Suprapubic skin (tissue), 3 donors: ENCODE measurements around the gene GTF2B.

ENCODE experiments used
- POLR2A ChIP-seq, 2 donors: fragments of 450-650 bp; IDR thresholded peaks; one replicate each; pipeline ENCODE4 v1.6.1; 2017; ENCODE audit warnings: antibody characterized with exemption in 2 of 2, mild to moderate bottlenecking in 2 of 2, moderate library complexity in 2 of 2
- TF ChIP-seq, protein P1 (sequence below), 2 donors: fragments of 200-600 bp in 1 of 2; fragments of 450-650 bp in 1 of 2; sonication (generic) in 1 of 2; IDR thresholded peaks; one replicate each; pipeline ENCODE4 v1.5.1; 2016 to 2019; ENCODE audit warnings: antibody characterized with exemption in 2 of 2, mild to moderate bottlenecking in 1 of 2, moderate library complexity in 1 of 2

DNA sequence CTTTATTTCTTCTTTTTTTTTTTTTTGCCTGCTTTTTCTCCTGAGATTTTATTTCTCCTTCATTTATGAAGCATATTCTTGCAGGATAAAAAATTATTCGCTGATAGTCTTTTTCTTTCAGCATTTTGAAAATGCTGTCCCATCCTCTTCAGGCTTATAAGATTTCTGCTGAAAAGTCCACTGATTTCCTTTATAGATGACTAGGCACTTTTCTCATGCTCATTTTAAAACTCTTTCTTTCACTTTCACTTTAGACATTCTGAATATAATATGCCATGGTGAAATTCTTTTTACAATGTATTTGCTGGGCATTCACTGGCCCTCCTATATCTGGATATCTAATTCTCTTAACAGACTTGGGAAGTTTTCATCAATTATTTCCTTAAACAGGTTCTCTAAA lies 25.5 kb upstream of the GTF2B start:
- TF ChIP-seq, protein P1, sequence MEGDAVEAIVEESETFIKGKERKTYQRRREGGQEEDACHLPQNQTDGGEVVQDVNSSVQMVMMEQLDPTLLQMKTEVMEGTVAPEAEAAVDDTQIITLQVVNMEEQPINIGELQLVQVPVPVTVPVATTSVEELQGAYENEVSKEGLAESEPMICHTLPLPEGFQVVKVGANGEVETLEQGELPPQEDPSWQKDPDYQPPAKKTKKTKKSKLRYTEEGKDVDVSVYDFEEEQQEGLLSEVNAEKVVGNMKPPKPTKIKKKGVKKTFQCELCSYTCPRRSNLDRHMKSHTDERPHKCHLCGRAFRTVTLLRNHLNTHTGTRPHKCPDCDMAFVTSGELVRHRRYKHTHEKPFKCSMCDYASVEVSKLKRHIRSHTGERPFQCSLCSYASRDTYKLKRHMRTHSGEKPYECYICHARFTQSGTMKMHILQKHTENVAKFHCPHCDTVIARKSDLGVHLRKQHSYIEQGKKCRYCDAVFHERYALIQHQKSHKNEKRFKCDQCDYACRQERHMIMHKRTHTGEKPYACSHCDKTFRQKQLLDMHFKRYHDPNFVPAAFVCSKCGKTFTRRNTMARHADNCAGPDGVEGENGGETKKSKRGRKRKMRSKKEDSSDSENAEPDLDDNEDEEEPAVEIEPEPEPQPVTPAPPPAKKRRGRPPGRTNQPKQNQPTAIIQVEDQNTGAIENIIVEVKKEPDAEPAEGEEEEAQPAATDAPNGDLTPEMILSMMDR (IDR thresholded peaks at IDR 0.05) = no peak
- no peak for TF ChIP-seq POLR2A (IDR thresholded peaks at IDR 0.05)
